GM12878 (cell line): ENCODE results near the gene MCRIP2. TPM values are rescaled to one million over a fixed set of nuclear protein-coding genes. Genes with fewer than 3 reads are reported as not detected.

ENCODE experiments used
- ATAC-seq: fragments of 200-7000 bp; cut with Tn5 transposase; 3 replicates; pipeline ENCODE4 v1.9.1; 2020; ENCODE audit warnings: mild to moderate bottlenecking, moderate library complexity
- BruUV-seq: library from RNA; stranded (reverse); fragments of 400-500 nt; replicated peaks from 2 replicates; lab custom pipeline; 2021; lab: Mats Ljungman, UMichigan
- CTCF ChIA-PET: fragments of 300-600 bp; sonication (Branson Sonifier 250); formaldehyde crosslinking; extraction: SDS; loops from one replicate; lab custom pipeline; 2021; ENCODE audit warnings: inconsistent platforms; lab: Yijun Ruan, JAX
- POLR2A ChIA-PET: fragments of 350-600 bp; formaldehyde crosslinking; extraction: SDS; loops from one replicate; lab custom pipeline; 2021; ENCODE audit warnings: inconsistent platforms; lab: Charles Lee
- RAD21 ChIA-PET: fragments of 300-600 bp; sonication (Branson Sonifier 250); formaldehyde crosslinking; loops from one replicate; lab custom pipeline; 2023; ENCODE audit warnings: antibody characterized with exemption; ENCODE audit not compliant: unreplicated experiment; lab: Charles Lee
- SMC1A ChIA-PET: fragments of 300-600 bp; sonication (Branson Sonifier 250); formaldehyde crosslinking; loops from one replicate; lab custom pipeline; 2023; ENCODE audit not compliant: unreplicated experiment, uncharacterized antibody; lab: Charles Lee
- DNase-seq: peaks from one replicate; pipeline ENCODE4 v3.0.0-alpha.2; 2011; ENCODE audit warnings: low read depth, low spot score
- FAIRE-seq: peaks from 3 replicates; lab custom pipeline; 2011; peaks lifted over from hg19 to GRCh38; lab: Jason Lieb, UNC
- H2AFZ ChIP-seq: 2 replicates; pipeline ENCODE4 v1.6.0; 2011; ENCODE audit warnings: low read depth, low read length, control low read depth; ENCODE audit not compliant: control insufficient read depth
- H3K27ac ChIP-seq: 2 replicates; pipeline ENCODE4 v1.5.1; 2011; ENCODE audit warnings: control low read depth; ENCODE audit not compliant: control insufficient read depth, insufficient read depth
- H3K27me3 ChIP-seq, 2 experiments: replicated peaks in 1 of 2; 2 replicates each; pipeline versions ENCODE4 v1.6.0 to v1.6.1; 2011; ENCODE audit warnings: low read length in 1 of 2; ENCODE audit not compliant: control insufficient read depth in 2 of 2, insufficient read depth in 2 of 2
- H3K36me3 ChIP-seq, 2 experiments: 2 replicates each; pipeline ENCODE4 v1.5.1; 2011; ENCODE audit warnings: low read length in 1 of 2; ENCODE audit not compliant: control insufficient read depth in 2 of 2, insufficient read depth in 2 of 2
- H3K4me1 ChIP-seq: 2 replicates; pipeline ENCODE4 v1.6.1; 2011; ENCODE audit warnings: mild to moderate bottlenecking, low read length, moderate library complexity, mixed read lengths; ENCODE audit not compliant: control insufficient read depth, insufficient read depth
- H3K4me2 ChIP-seq: 2 replicates; pipeline ENCODE4 v1.6.0; 2011; ENCODE audit warnings: control low read depth; ENCODE audit not compliant: control insufficient read depth, insufficient read depth
- H3K4me3 ChIP-seq: fragments of 200-600 bp; sonication (generic); 2 replicates; pipeline ENCODE4 v1.5.1; 2016
- H3K79me2 ChIP-seq: 2 replicates; pipeline ENCODE4 v1.6.0; 2011; ENCODE audit warnings: low read length; ENCODE audit not compliant: control insufficient read depth, insufficient read depth
- H3K9ac ChIP-seq: 2 replicates; pipeline ENCODE4 v1.8.0; 2011; ENCODE audit warnings: low read length, control low read depth, mixed read lengths; ENCODE audit not compliant: control insufficient read depth, insufficient read depth
- H3K9me3 ChIP-seq: replicated peaks from 3 replicates; pipeline ENCODE4 v1.5.1; 2011; ENCODE audit warnings: mild to moderate bottlenecking, low read length; ENCODE audit not compliant: control insufficient read depth, insufficient read depth
- H4K20me1 ChIP-seq: 2 replicates; pipeline ENCODE4 v1.6.0; 2011; ENCODE audit not compliant: control insufficient read depth, insufficient read depth
- BHLHE40 ChIP-seq, 2 experiments: fragments of 450-650 bp in 1 of 2; IDR thresholded peaks; 2 replicates each; pipeline ENCODE4 v1.6.1; 2011 to 2017; ENCODE audit warnings: low read depth in 2 of 2, borderline replicate concordance in 1 of 2, improper control_type of control experiment in 1 of 2, low read length in 1 of 2, mild to moderate bottlenecking in 1 of 2
- CBX5 ChIP-seq: sonication (generic); IDR thresholded peaks from 2 replicates; pipeline ENCODE4 v1.6.1; 2016; ENCODE audit warnings: low read depth, moderate library complexity, mild to moderate bottlenecking, inconsistent platforms
- EGR1 ChIP-seq, 2 experiments: IDR thresholded peaks; 1 replicate in 1 of 2; 2 replicates in 1 of 2; pipeline ENCODE4 v1.6.1; 2011 to 2012; ENCODE audit warnings: low read depth in 2 of 2, low read length in 2 of 2, borderline replicate concordance in 1 of 2, mild to moderate bottlenecking in 1 of 2, moderate library complexity in 1 of 2
- MTA3 ChIP-seq: IDR thresholded peaks from 2 replicates; pipeline ENCODE4 v1.6.1; 2012; ENCODE audit warnings: low read length, inconsistent platforms, borderline replicate concordance
- WGBS: methylation state at CpG from one replicate; pipeline ENCODE4 v1.1.6; 2016; ENCODE audit warnings: low lambda C conversion rate; ENCODE audit not compliant: insufficient replicate concordance, insufficient coverage; ENCODE audit errors: missing lambda C conversion rate; 5-methylcytosine and 5-hydroxymethylcytosine counted together
- in situ Hi-C: fragments of 300-500 bp; cut with MboI; formaldehyde crosslinking; loops from 9 replicates; pipeline ENCODE4 v1.14.3; 2018; ENCODE audit warnings: mixed read lengths
- intact Hi-C: fragments of 100-400 bp; cut with micrococcal nuclease; formaldehyde crosslinking; loops from one replicate; pipeline ENCODE4 v1.14.2; 2022; ENCODE audit not compliant: unreplicated experiment
- polyA plus RNA-seq, 11 experiments: library from polyadenylated mRNA; depleted of rRNA in 4 of 11; unstranded in 6 of 11; stranded (reverse) in 5 of 11; fragments of >200 nt; fragmentation: Nextera tagmentation in 4 of 11; fragmentation: Illumina TruSeq in 1 of 11; extraction: Ambion mirVana in 4 of 11; extraction: Trizol in 1 of 11; gene quantifications; 1 replicate in 1 of 11; 2 replicates in 10 of 11; pipeline versions ENCODE4 v1.2.1 to v1.2.3, GENCODE V29; 2011 to 2016; ENCODE audit warnings: inconsistent platforms in 2 of 11, missing spikeins in 2 of 11, low read depth in 1 of 11
- total RNA-seq, 4 experiments: library from RNA; depleted of rRNA in 3 of 4; stranded (reverse); fragments of >200 nt in 3 of 4; fragmentation: Illumina TruSeq in 1 of 4; extraction: Trizol in 1 of 4; gene quantifications; 2 replicates each; pipeline versions ENCODE4 v1.2.1 to v1.2.3, GENCODE V29; 2013 to 2021
- TF ChIP-seq, protein P1 (sequence below): IDR thresholded peaks from 2 replicates; pipeline ENCODE4 v1.6.1; 2011; ENCODE audit warnings: borderline replicate concordance, low read depth, mild to moderate bottlenecking, moderate library complexity, mixed read lengths, low read length; ENCODE audit not compliant: insufficient read depth; ENCODE audit errors: extremely low read length
- TF ChIP-seq, protein P2 (sequence below): IDR thresholded peaks from 2 replicates; pipeline ENCODE4 v1.6.1; 2011; ENCODE audit warnings: low read depth, mild to moderate bottlenecking, low read length, moderate library complexity, borderline replicate concordance; ENCODE audit errors: extremely low read depth

The MCRIP2 gene
- total and polyA plus RNA-seq, 10 of the 15 experiments (the other 5 are each of a cell fraction or from before 2014, with no cell fraction given), result 0.19 to 93.1 (median 57.9) TPM

DNA sequence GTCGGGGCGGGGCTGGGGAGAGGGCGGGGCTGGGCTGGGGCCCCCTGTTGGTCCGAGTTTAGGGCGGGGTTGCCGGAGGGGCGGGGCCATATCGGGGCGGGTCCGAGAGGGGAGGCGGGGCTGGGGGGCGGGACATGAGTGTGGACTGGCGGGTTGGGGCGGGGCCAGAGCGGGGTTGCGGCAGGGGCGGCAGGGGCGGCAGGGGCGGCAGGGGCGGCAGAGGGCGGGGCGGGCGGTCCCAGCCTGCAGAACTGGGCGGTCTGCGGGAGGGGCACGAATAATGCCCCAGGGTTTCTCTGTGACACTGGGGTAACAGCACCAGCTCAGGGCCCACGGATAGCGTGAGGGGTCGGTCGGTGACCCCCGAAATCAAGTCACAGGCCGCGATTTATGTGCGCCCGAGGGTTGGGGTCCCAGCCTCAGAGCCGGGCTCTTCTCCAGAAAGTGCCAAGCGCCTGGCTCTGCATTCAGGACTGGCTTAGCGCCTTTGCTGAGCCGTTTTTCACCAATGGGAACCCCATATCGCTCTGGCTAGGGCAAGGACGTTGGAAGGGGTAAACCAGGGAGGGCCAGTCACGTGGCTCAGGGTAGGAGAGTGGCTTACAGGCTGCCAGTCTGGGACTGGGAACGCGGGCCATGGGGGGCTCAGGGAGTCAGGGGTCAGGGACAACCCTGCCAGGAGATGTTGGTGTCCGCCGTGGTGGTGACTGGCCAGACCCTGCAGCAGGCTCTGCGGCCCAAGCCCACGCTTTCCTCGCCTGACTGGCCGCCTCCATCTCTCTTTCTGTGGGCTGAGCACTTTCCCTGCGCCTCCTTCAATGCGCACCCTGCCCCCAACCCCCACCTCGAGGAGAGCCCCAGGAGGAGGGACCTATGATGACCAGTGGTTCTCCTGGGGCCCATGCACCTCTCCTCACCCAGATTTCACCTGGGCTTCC is 4.3 kb upstream of the MCRIP2 start:
- no peak for DNase-seq
- ChIA-PET SMC1A (interaction anchor here (1.6 kb wide), 1 partner anchor 11 kb away, joined by 5 read pairs; no protein-coding TSS in a partner anchor), CTCF (interaction anchor here (1.1 to 1.5 kb wide), 5 partner anchors 11 to 60 kb away, joined by 4 to 11 read pairs (median 4); partner anchors contain the start of genes RHOT2 and WDR90), RAD21 (interaction anchor here (1.1 to 2.0 kb wide), 2 partner anchors 12 to 111 kb away, joined by 3 to 13 read pairs; partner anchors contain the start of gene WDR90), POLR2A (interaction anchor here (0.6 to 1.9 kb wide), 10 partner anchors 9 to 455 kb away, joined by 3 to 5 read pairs (median 4); partner anchors contain the start of genes RHOT2 and WDR90)
- no peaks in the 10 kb centered on the region for H4K20me1 ChIP-seq
- peak overlapping the region; percentile 88; the same call in 1 of the 2 replicates for H3K4me3 ChIP-seq
- TF ChIP-seq, protein P1, sequence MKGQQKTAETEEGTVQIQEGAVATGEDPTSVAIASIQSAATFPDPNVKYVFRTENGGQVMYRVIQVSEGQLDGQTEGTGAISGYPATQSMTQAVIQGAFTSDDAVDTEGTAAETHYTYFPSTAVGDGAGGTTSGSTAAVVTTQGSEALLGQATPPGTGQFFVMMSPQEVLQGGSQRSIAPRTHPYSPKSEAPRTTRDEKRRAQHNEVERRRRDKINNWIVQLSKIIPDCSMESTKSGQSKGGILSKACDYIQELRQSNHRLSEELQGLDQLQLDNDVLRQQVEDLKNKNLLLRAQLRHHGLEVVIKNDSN, result peak; percentile 57
- TF ChIP-seq, protein P2, sequence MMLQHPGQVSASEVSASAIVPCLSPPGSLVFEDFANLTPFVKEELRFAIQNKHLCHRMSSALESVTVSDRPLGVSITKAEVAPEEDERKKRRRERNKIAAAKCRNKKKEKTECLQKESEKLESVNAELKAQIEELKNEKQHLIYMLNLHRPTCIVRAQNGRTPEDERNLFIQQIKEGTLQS, result no peak
- TF ChIP-seq BHLHE40 (IDR thresholded peaks at IDR 0.05; ENCODE audit: borderline replicate concordance in 1 of 2, low read depth in 2 of 2, low read length in 1 of 2), result no peak; a peak in 1 of 4 replicates
- peak in 1 of 2 experiments; percentile 17; a peak in 1 of 3 replicates for TF ChIP-seq EGR1 (IDR thresholded peaks at IDR 0.05; ENCODE audit: borderline replicate concordance in 1 of 2, low read depth in 2 of 2, low read length in 2 of 2)
- no peak for TF ChIP-seq MTA3
- no peak for TF ChIP-seq CBX5
- BruUV-seq, result no TSS peak
- H2AFZ ChIP-seq, result peak overlapping the region; percentile 98
- in situ Hi-C loops, result no loop called here
- no peaks in the 10 kb centered on the region for H3K9me3 ChIP-seq
- H3K36me3 ChIP-seq, result peaks cover 0 to 4% of the 10 kb centered on the region in 2 experiments; a peak in 3 of 4 replicates
- no peaks in the 10 kb centered on the region for H3K27me3 ChIP-seq
- H3K9ac ChIP-seq, result peak overlapping the region; percentile 85; the same call in 1 of the 2 replicates
- H3K4me1 ChIP-seq, result peaks cover 13% of the 10 kb centered on the region
- peak overlapping the region; percentile 82 for H3K27ac ChIP-seq
- H3K4me2 ChIP-seq, result peak overlapping the region; percentile 96
- FAIRE-seq, result peak; percentile 13
- ATAC-seq, result peak; percentile 65
- intact Hi-C loops, result loop anchor here (5.0 kb wide), 2 partner anchors 45 to 110 kb away; partner anchors contain the start of genes CAPN15, JMJD8 and STUB1
- peaks cover 28% of the 10 kb centered on the region for H3K79me2 ChIP-seq
- 32% methylated on average over 28 of the region's 53 CpGs for WGBS
